ENCODE measurements around the gene SPACA7. TPM values are rescaled to one million over a fixed set of nuclear protein-coding genes. Genes with fewer than 3 reads are reported as not detected.
A peak's percentile ranks its signal among the peaks of the same experiment; 100 is the strongest.

Gene SPACA7
- total and polyA plus RNA-seq, 12 donors: not detected

GRCh38 chr13:112443995-112444311, 67.8 kb downstream of the SPACA7 start:
- Histone ChIP-seq H3K9me3 (replicated peaks in 1 of 3) (no peaks in the 10 kb centered on the region), H3K27ac (no peak overlapping the region), H3K36me3 (replicated peaks in 1 of 2) (no peaks in the 10 kb centered on the region), H3K27me3 (peaks cover 30% of the 10 kb centered on the region), H3K4me1 (replicated peaks in 1 of 2) (no peaks in the 10 kb centered on the region), H3K4me3 (no peak overlapping the region)
- DNase-seq: peak; percentile 31 to 79 (median 68)
- TF ChIP-seq POLR2A (IDR thresholded peaks at IDR 0.05): no peak
- TF ChIP-seq CTCF (IDR thresholded peaks at IDR 0.05): peak; percentile 63 to 87 (median 78)
- 0 to 10% (median 2%) methylated on average over 1 to 10 of the region's 10 CpGs for WGBS, 4 donors
- intact Hi-C loops (cut with DNase I): loop anchor here (2.0 to 10.0 kb wide), 2 partner anchors 969 kb away; no protein-coding TSS in a partner anchor

DNA sequence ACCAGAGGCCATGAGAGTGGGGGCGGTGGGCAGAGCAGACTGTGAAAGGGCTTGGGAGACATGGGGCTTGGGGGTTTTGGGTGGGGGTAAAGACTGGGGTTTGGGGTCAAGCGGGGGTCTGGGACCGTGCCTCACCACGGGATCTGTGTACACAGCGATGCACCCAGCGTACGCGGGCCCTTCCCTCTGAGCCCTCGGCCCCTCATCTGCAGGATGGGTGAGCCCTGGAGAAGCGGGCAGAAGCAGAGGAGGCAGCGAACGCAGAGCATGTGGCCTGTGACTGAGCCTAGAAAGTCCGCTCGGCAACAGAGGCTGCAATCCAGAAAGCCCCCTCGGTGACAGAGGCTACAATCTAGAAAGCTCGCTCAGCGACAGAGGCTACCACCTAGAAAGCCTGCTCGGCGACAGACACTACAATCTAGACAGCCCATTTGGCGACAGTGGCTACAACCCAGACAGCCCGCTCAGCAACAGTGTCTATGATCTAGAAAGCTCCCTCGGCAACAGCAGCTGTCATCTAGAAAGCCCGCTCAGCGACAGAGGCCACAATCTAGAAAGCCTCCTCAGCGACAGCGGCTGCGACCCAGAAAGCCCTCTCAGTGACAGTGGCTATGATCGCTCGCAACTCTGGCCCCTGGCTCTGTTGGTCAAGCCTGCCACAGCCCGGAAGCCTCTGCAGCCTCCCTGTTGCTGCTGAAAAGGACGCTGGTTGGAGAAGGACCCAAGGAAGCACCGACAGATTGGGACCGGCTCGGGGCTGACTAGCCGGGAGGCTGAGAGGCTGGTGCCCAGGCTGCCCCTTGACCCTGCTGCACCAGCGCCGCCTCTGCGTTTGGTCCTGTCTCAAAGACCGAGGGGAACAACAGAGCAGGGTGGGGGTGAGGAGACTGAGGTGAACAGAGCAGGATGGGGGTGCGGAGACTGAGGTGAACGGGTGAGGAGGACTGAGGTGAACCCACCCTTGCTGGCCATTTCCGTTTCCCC, 68.6 kb downstream of the SPACA7 start:
- peaks cover 30% of the 10 kb centered on the region for H3K27me3 ChIP-seq
- TF ChIP-seq POLR2A (IDR thresholded peaks at IDR 0.05) (no peak), CTCF (IDR thresholded peaks at IDR 0.05) (no peak)
- H3K36me3 ChIP-seq (replicated peaks in 1 of 2): no peaks in the 10 kb centered on the region
- peak in 2 of 7 donors; percentile 11 to 39 for DNase-seq
- no peaks in the 10 kb centered on the region for H3K9me3 ChIP-seq (replicated peaks in 1 of 3)
- H3K4me3 ChIP-seq: no peak overlapping the region
- intact Hi-C loops (cut with DNase I): loop anchor here (2.0 to 10.0 kb wide), 2 partner anchors 970 kb away; no protein-coding TSS in a partner anchor
- H3K27ac ChIP-seq: no peak overlapping the region
- WGBS, 4 donors: 66 to 79% (median 73%) methylated on average over 13 to 42 of the region's 42 CpGs
- H3K4me1 ChIP-seq (replicated peaks in 1 of 2): no peaks in the 10 kb centered on the region

DNA sequence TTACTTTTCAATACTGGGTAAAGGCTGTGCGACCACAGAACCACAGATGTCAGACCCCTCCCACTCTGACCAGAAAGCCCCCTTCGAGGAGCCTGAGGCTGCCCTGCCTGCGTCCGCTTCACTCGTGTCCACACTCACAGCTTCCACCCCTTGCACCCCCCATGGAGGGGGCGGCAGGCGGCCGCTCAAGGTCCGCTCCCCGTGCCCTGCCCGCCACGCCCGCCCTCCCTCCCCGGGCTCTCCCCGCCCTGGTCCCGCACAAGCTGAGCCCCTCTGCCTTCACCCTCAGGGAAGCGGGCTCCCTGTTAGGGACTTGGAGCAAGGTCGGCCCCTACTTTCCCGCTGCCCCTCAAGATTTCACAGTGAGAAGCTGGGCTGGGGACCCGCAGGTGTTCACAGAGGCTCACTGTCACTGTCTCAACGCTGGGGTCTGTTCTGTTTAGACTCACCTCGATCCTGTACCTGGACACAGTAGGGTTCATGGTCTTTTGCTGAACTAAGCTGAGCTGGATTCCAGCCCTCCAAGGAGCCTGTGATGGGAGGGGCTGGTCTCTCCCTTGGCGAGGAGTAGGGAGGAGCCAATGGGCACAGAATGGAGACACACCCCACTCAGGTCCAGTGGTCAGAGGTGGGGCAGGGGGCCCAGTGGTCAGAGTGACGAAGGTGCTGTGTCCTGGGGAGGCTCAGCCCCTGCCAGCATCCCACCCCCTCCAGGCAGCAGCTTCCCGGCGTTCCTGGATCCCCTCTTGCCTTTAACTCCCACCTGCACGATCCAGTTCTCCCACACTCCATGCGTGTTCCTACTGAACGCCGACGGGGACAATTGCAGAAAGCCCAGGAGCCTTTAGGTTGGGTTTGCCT, 69.5 kb downstream of the SPACA7 start:
- Histone ChIP-seq H3K9me3 (replicated peaks in 1 of 3) (no peaks in the 10 kb centered on the region), H3K4me1 (replicated peaks in 1 of 2) (no peaks in the 10 kb centered on the region), H3K36me3 (replicated peaks in 1 of 2) (no peaks in the 10 kb centered on the region), H3K27me3 (peaks cover 30% of the 10 kb centered on the region), H3K4me3 (no peak overlapping the region), H3K27ac (no peak overlapping the region)
- peak in 1 of 7 donors; percentile 14 for DNase-seq
- intact Hi-C loops (cut with DNase I): loop anchor here (2.0 to 10.0 kb wide), 2 partner anchors 971 kb away; no protein-coding TSS in a partner anchor
- WGBS, 4 donors: 56 to 63% (median 61%) methylated on average over 9 to 31 of the region's 31 CpGs
- TF ChIP-seq POLR2A (IDR thresholded peaks at IDR 0.05) (no peak), CTCF (IDR thresholded peaks at IDR 0.05) (no peak)

Measured in adrenal gland (tissue), 12 donors.